Type B pancreatic cell (in vitro differentiated cells): ENCODE results near the gene DNTT. TPM values are rescaled to one million over a fixed set of nuclear protein-coding genes. Genes with fewer than 3 reads are reported as not detected.

Experiments
- DNase-seq: peaks from one replicate; pipeline ENCODE4 v3.0.0; 2021; ENCODE audit warnings: mixed read lengths; ENCODE audit not compliant: unreplicated experiment; ENCODE audit errors: extremely low spot score
- H3K27ac Mint-ChIP-seq: 2 replicates; pipeline ENCODE4 v1.8.0; 2021; ENCODE audit warnings: mild to moderate bottlenecking, mixed read lengths
- H3K27me3 Mint-ChIP-seq: 2 replicates; pipeline ENCODE4 v1.8.0; 2021; ENCODE audit warnings: mixed read lengths
- H3K36me3 Mint-ChIP-seq: 2 replicates; pipeline ENCODE4 v1.8.0; 2021; ENCODE audit warnings: mixed read lengths
- H3K4me1 Mint-ChIP-seq: one replicate; pipeline ENCODE4 v1.8.0; 2021; ENCODE audit warnings: mixed read lengths; ENCODE audit not compliant: unreplicated experiment
- H3K4me3 Mint-ChIP-seq: 2 replicates; pipeline ENCODE4 v1.8.0; 2021; ENCODE audit warnings: mild to moderate bottlenecking, mixed read lengths
- H3K9me3 Mint-ChIP-seq: 2 replicates; pipeline ENCODE4 v1.8.0; 2021; ENCODE audit warnings: mixed read lengths
- total RNA-seq: library from RNA; stranded (reverse); gene quantifications from 2 replicates; pipeline ENCODE4 v1.2.1, GENCODE V29; 2021; ENCODE audit warnings: low replicate concordance
- TF ChIP-seq, protein P1 (sequence below): fragments of 200-600 bp; sonication (generic); conservative IDR thresholded peaks from 2 replicates; pipeline ENCODE4 v1.5.0; 2021; ENCODE audit warnings: antibody characterized with exemption, mild to moderate bottlenecking

DNTT gene
- total RNA-seq, 1 donor from 2014 or later = not detected

GRCh38 chr10:96367470-96367869 lies 63.2 kb downstream of the DNTT start:
- Mint-ChIP-seq H3K9me3 (no peaks in the 10 kb centered on the region), H3K27ac (no peak overlapping the region), H3K27me3 (no peaks in the 10 kb centered on the region), H3K4me3 (no peak overlapping the region), H3K36me3 (no peaks in the 10 kb centered on the region), H3K4me1 (no peaks in the 10 kb centered on the region)
- DNase-seq = no peak
- TF ChIP-seq, protein P1, sequence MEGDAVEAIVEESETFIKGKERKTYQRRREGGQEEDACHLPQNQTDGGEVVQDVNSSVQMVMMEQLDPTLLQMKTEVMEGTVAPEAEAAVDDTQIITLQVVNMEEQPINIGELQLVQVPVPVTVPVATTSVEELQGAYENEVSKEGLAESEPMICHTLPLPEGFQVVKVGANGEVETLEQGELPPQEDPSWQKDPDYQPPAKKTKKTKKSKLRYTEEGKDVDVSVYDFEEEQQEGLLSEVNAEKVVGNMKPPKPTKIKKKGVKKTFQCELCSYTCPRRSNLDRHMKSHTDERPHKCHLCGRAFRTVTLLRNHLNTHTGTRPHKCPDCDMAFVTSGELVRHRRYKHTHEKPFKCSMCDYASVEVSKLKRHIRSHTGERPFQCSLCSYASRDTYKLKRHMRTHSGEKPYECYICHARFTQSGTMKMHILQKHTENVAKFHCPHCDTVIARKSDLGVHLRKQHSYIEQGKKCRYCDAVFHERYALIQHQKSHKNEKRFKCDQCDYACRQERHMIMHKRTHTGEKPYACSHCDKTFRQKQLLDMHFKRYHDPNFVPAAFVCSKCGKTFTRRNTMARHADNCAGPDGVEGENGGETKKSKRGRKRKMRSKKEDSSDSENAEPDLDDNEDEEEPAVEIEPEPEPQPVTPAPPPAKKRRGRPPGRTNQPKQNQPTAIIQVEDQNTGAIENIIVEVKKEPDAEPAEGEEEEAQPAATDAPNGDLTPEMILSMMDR = no peak

DNA sequence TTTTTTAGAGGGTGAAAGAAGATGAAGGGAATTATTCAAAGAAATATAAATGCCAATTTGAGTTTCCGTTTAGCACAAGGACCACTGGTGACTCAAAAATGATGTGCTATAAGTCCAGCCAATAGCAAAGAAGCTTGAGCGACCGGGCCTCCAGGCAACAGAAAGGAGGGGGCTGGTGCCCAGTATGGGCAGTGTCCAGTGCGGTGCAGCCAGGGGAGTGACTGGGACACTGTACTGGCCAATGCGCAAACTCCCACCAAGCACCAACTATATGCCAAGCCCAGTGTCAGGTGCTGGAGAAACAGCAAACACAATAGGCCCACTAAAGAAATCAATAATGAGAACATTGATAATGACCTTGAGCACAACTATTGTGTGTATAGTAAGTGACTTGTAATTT lies 64.7 kb downstream of the DNTT start:
- peaks cover 6% of the 10 kb centered on the region for H3K27me3 Mint-ChIP-seq
- no peaks in the 10 kb centered on the region for H3K36me3 Mint-ChIP-seq
- H3K9me3 Mint-ChIP-seq = no peaks in the 10 kb centered on the region
- H3K27ac Mint-ChIP-seq = no peak overlapping the region
- H3K4me1 Mint-ChIP-seq = no peaks in the 10 kb centered on the region
- no peak for DNase-seq
- H3K4me3 Mint-ChIP-seq = no peak overlapping the region
- TF ChIP-seq, protein P1 = no peak

DNA sequence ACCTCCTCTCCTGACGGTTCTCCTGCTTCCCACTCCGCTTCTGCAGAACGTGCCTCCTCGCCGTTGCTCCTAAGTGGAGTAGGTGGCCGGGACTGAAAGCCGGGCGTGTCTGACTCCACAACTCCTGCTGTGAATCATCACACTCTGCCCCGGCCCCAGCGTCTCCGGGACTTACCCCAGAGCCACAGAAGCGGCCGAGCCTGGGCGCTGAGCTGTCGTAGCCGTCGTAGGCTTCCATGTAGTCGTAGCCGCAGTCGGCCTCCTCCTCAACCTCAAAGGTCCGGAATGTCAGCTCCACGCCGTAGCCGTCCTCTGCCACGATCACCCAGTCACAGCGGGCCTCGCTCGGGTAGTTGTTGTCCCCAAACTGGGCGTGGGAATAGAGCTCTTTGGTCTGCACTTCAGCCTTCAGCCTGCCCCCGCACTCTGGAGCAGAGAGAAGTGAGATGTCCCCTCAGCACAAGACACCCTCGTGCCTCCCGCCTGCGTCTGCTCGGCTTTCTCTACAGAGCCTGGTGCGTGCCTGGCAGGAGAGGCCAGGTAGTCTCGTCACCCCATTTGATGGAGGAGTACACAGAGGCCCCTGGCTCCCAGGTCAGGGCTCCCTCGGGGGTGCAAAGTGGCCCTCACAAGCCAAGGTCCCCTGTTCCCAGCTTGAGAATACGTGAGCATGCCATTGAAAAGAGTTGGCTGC lies 65.8 kb downstream of the DNTT start:
- Mint-ChIP-seq H3K9me3 (no peaks in the 10 kb centered on the region), H3K4me1 (no peaks in the 10 kb centered on the region), H3K4me3 (no peak overlapping the region), H3K36me3 (no peaks in the 10 kb centered on the region), H3K27me3 (peaks cover 11% of the 10 kb centered on the region), H3K27ac (no peak overlapping the region)
- no peak for DNase-seq
- TF ChIP-seq, protein P1 = no peak

- Mint-ChIP-seq H3K36me3 (no peaks in the 10 kb centered on the region), H3K4me3 (no peak overlapping the region), H3K27ac (no peak overlapping the region)
Measured at GRCh38 chr10:96370584-96371157, 66.4 kb downstream of the DNTT start.

DNA sequence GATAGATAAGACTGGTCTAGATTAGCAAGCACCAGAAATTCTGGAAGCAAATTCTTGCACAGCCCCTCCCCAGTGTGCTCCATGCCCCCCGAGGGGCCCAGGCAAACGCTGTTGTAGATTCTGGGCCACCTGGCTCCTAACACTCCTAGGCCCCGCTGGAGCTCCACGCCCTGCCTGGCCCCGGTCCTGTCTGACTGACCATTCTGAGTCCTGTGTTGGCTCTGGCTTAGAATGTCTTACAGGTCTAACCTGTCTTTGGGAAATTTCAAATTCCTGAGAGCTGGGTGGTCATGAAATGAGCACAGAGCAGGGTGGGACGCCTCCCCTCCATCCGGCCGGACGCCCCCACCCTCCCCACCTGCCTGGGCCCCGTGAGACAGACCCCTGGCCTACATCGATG lies 67.1 kb downstream of the DNTT start:
- TF ChIP-seq, protein P1 = no peak
- Mint-ChIP-seq H3K4me1 (peaks cover 3% of the 10 kb centered on the region), H3K9me3 (no peaks in the 10 kb centered on the region), H3K36me3 (no peaks in the 10 kb centered on the region), H3K4me3 (no peak overlapping the region), H3K27me3 (peaks cover 18% of the 10 kb centered on the region), H3K27ac (no peak overlapping the region)
- DNase-seq = no peak

More at GRCh38 chr10:96370584-96371157, 66.4 kb downstream of the DNTT start:
- Mint-ChIP-seq H3K9me3 (no peaks in the 10 kb centered on the region), H3K4me1 (peaks cover 3% of the 10 kb centered on the region), H3K27me3 (peaks cover 17% of the 10 kb centered on the region)
- TF ChIP-seq, protein P1 = peak; percentile 88
- no peak for DNase-seq
